Measurements from ENCODE around the gene ATP9A. TPM values are rescaled to one million over a fixed set of nuclear protein-coding genes. Genes with fewer than 3 reads are reported as not detected.
A peak's percentile ranks its signal among the peaks of the same experiment; 100 is the strongest.

Gene ATP9A
- total and polyA plus RNA-seq, 2 of the 4 experiments (the other 2 are of a cell fraction) = 10.6 to 22.4 TPM

- intact Hi-C loops (cut with micrococcal nuclease) = no loop called here
- Histone ChIP-seq H3K27me3 (ENCODE audit: control insufficient read depth, insufficient read depth, low read length) (no peaks in the 10 kb centered on the region), H3K9me3 (ENCODE audit: control insufficient read depth, insufficient read depth, low read length) (no peaks in the 10 kb centered on the region), H3K9ac (ENCODE audit: low read depth, low read length) (no peak overlapping the region), H3K9me1 (ENCODE audit: insufficient read depth, low read length) (no peaks in the 10 kb centered on the region; the same call in none of the 2 replicates), H2BK120ac (ENCODE audit: low read depth, low read length) (no peak overlapping the region), H3K36me3 (ENCODE audit: control insufficient read depth, insufficient read depth, low read length) (no peaks in the 10 kb centered on the region), H3K4me1 (ENCODE audit: control insufficient read depth, insufficient read depth, low read length) (peaks cover 3% of the 10 kb centered on the region; the same call in 1 of the 2 replicates), H3K27ac (ENCODE audit: insufficient read depth, low read length) (no peak overlapping the region), H2AK9ac (replicated peaks; ENCODE audit: low read depth, low read length, poor library complexity) (no peak overlapping the region), H3K79me1 (ENCODE audit: low read depth in 1 of 2, low read length in 2 of 2) (no peaks in the 10 kb centered on the region), H2BK20ac (ENCODE audit: low read depth, low read length) (no peak overlapping the region), H4K8ac (ENCODE audit: low read depth in 2 of 2, low read length in 2 of 2) (no peak overlapping the region), H4K5ac (ENCODE audit: low read depth, low read length) (no peak overlapping the region), H3K4me3 (ENCODE audit: insufficient read depth, low read depth, low read length) (no peak overlapping the region), H2BK5ac (ENCODE audit: low read depth, low read length, poor library complexity, severe bottlenecking) (no peak overlapping the region), H4K91ac (ENCODE audit: insufficient read depth, low read depth, low read length) (no peak overlapping the region), H2AFZ (replicated peaks; ENCODE audit: low read length, poor library complexity) (no peak overlapping the region), H4K20me1 (ENCODE audit: insufficient read depth, low read length) (no peaks in the 10 kb centered on the region), H2BK15ac (ENCODE audit: low read depth, low read length) (no peak overlapping the region), H3K4me2 (ENCODE audit: low read depth, low read length) (no peak overlapping the region), H2AK5ac (ENCODE audit: low read depth, low read length) (0 out of 2 replicates have a peak overlapping the region, but pooled peaks have one; percentile 13), H3K23ac (ENCODE audit: low read depth, low read length) (no peak overlapping the region), H3K4ac (ENCODE audit: low read depth, low read length) (no peak overlapping the region), H3K18ac (ENCODE audit: low read depth, low read length) (no peak overlapping the region), H3K56ac (ENCODE audit: extremely low read depth, insufficient read depth, low read length) (no peak overlapping the region), H3K14ac (replicated peaks; ENCODE audit: low read depth, low read length) (no peak overlapping the region)
- in situ Hi-C loops (cut with MboI; ENCODE audit: low sequenced_read_pairs) = no loop called here
- WGBS, 2 experiments (ENCODE audit: extremely low coverage in 2 of 2, insufficient read length in 1 of 2) = no CpG with 5 or more reads among the region's 4 CpGs
- dilution Hi-C loops (cut with HindIII; ENCODE audit: low sequenced_read_pairs, unreplicated experiment) = loop anchor here (25.0 kb wide), 1 partner anchor 175 kb away; no protein-coding TSS in a partner anchor
- BruUV-seq (replicated peaks) = no TSS peak
- CTCF ChIA-PET = interaction anchor here (0.8 kb wide), 1 partner anchor 7 kb away, joined by 4 read pairs; no protein-coding TSS in a partner anchor
- TF ChIP-seq POLR2A (IDR thresholded peaks at IDR 0.05; ENCODE audit: low read depth, low read length) (no peak), CHD1 (IDR thresholded peaks at IDR 0.05; ENCODE audit: low read depth, low read length) (no peak), MAZ (IDR thresholded peaks at IDR 0.05; ENCODE audit: borderline replicate concordance, low read depth, low read length) (no peak), MXI1 (IDR thresholded peaks at IDR 0.05; ENCODE audit: borderline replicate concordance, low read depth, low read length) (no peak), CEBPB (IDR thresholded peaks at IDR 0.05; ENCODE audit: low read depth, low read length) (no peak), RFX5 (IDR thresholded peaks at IDR 0.05; ENCODE audit: low read depth, low read length) (no peak), ELK1 (IDR thresholded peaks at IDR 0.05; ENCODE audit: borderline replicate concordance, low read depth, low read length) (no peak), MAFK (IDR thresholded peaks at IDR 0.05; ENCODE audit: low read depth, low read length) (no peak), USF2 (IDR thresholded peaks at IDR 0.05; ENCODE audit: low read depth, low read length) (no peak), RCOR1 (IDR thresholded peaks at IDR 0.05; ENCODE audit: insufficient replicate concordance, low read length) (no peak), FOS (IDR thresholded peaks at IDR 0.05; ENCODE audit: low read depth, low read length) (no peak), CTCF (conservative IDR thresholded peaks at IDR 0.05; ENCODE audit: low read depth, low read length) (no peak), RAD21 (IDR thresholded peaks at IDR 0.05; ENCODE audit: low read length) (no peak), SMC3 (IDR thresholded peaks at IDR 0.05; ENCODE audit: low read depth, low read length) (no peak)
- POLR2A ChIA-PET (ENCODE audit: unreplicated experiment) = no interaction called here
- no peak for DNase-seq
- no peak for ATAC-seq (ENCODE audit: low read depth)
Measured at GRCh38 chr20:51587145-51587544, 181.0 kb downstream of the ATP9A start.
